ENCODE data around the gene CTBP1. TPM values are rescaled to one million over a fixed set of nuclear protein-coding genes. Genes with fewer than 3 reads are reported as not detected.

CTBP1 gene
- total RNA-seq, 2 experiments from 2014 or later, result 223 to 242 TPM

DNA sequence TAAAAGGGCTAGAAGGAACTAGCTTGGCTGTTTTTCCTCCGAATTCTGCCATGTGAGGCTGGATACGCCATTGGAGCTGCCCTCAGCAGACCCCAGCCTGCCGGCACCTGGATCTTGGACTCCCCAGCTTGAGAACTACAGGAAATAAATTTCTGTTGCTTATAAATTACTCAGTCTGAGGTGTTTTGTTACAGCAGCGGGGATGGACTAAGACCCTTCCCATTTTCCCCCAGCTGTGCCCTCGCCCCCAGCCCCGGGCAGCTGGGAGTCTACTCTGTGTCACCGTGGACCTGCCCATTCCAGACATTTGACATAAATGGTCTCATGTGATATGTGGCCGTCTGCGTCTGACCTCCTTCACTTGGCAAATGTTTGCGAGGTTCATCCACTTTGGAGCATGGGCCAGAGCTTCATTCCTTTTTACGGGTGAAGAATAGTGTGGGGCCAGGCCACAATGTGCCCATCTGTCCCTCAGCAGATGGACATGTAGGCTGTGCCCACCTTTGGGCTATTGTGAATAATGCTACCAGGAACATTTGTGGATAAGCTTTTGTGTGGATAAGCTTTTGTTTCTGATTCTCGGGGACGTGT lies 45.8 kb downstream of the CTBP1 start:
- CTCF ChIA-PET, result interaction anchor here (0.7 to 1.4 kb wide), 7 partner anchors 8 to 46 kb away, joined by 3 to 4 read pairs (median 3); partner anchors contain the start of gene CTBP1

DNA sequence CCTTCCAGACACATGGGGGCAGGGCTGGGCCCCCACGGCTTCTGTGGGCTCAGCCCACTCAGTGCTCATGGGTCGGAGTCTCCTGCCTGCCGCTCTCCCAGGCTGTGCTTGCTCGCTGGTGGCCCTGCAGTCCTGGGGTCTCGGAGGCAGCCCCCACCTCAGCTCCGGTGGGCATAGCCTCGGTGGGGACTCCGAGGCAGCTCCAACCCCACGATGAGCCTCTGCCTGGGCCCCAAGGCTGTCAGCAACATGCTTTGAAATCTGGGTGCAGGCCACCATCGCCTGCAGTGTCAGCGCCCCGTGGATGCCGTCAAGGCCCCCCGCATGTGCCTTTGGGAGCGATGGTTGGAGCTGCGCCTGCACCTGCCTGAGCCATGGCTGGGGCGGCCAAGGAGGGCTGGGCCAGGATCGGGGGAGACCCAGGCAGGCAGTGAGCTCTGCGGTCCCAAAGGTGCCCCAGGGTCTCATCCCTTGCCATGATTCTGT lies 46.4 kb downstream of the CTBP1 start:
- Mint-ChIP-seq H3K4me1 (peaks cover 59% of the 10 kb centered on the region), H3K9me3 (no peaks in the 10 kb centered on the region), H3K4me3 (peak overlapping the region; percentile 85), H3K27me3 (no peaks in the 10 kb centered on the region), H3K36me3 (ENCODE audit: low read depth) (peaks cover 22% of the 10 kb centered on the region), H3K27ac (peak overlapping the region; percentile 96)
- CTCF ChIA-PET, result interaction anchor here (0.7 to 1.4 kb wide), 8 partner anchors 9 to 66 kb away, joined by 3 to 5 read pairs (median 3); partner anchors contain the start of gene CTBP1
- POLR2A ChIA-PET, result interaction anchor here (0.9 to 1.5 kb wide), 2 partner anchors 30 to 35 kb away, joined by 3 to 4 read pairs; no protein-coding TSS in a partner anchor
- DNase-seq, result no peak

More for the DNA sequence above, 45.8 kb downstream of the CTBP1 start:
- peak overlapping the region; percentile 96 for H3K27ac Mint-ChIP-seq
- DNase-seq, result no peak
- no peaks in the 10 kb centered on the region for H3K27me3 Mint-ChIP-seq
- no peaks in the 10 kb centered on the region for H3K9me3 Mint-ChIP-seq
- peaks cover 20% of the 10 kb centered on the region for H3K36me3 Mint-ChIP-seq (ENCODE audit: low read depth)
- peaks cover 57% of the 10 kb centered on the region for H3K4me1 Mint-ChIP-seq
- no peak overlapping the region for H3K4me3 Mint-ChIP-seq
- POLR2A ChIA-PET, result no interaction called here

DNA sequence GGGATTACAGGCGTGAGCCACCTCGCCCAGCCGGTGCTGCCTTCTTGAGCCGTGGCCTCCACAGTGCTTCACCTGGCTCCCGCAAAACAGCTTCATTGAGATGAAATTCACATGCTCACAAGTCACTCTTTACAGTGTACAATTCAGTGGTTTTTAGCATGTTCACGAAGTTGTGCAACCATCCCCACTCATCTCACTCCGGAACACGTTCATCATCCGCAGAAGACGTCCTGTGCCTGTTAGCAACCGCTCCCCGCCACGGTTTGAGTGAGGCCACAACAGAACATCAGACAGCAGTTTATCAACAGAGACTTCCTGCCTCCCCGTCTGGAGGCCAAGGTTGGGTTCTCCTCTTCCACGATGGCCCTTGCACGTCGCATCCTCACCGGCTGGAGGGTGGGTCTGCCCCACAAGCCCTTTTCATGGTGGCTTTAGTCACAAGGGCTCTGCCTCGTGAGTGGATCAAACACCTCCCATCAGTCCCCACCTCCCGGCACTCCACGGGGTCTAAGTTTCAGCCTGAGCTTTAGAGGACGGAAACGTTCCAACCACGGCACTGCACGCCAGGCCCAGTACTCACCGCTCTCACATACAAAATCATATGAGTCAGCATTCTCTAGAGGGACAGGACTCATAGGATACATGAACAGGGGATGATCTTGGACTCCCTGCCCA lies 46.9 kb downstream of the CTBP1 start:
- Mint-ChIP-seq H3K4me1 (peaks cover 59% of the 10 kb centered on the region), H3K4me3 (peak overlapping the region; percentile 85), H3K36me3 (ENCODE audit: low read depth) (peaks cover 27% of the 10 kb centered on the region), H3K9me3 (no peaks in the 10 kb centered on the region), H3K27ac (peak overlapping the region; percentile 96), H3K27me3 (no peaks in the 10 kb centered on the region)
- DNase-seq, result peak; percentile 92
- ChIA-PET CTCF (interaction anchor here (0.7 to 1.4 kb wide), 6 partner anchors 10 to 81 kb away, joined by 3 to 5 read pairs (median 3); partner anchors contain the start of gene CTBP1), POLR2A (interaction anchor here (0.7 to 1.5 kb wide), 3 partner anchors 16 to 34 kb away, joined by 3 to 7 read pairs (median 4); no protein-coding TSS in a partner anchor)

DNA sequence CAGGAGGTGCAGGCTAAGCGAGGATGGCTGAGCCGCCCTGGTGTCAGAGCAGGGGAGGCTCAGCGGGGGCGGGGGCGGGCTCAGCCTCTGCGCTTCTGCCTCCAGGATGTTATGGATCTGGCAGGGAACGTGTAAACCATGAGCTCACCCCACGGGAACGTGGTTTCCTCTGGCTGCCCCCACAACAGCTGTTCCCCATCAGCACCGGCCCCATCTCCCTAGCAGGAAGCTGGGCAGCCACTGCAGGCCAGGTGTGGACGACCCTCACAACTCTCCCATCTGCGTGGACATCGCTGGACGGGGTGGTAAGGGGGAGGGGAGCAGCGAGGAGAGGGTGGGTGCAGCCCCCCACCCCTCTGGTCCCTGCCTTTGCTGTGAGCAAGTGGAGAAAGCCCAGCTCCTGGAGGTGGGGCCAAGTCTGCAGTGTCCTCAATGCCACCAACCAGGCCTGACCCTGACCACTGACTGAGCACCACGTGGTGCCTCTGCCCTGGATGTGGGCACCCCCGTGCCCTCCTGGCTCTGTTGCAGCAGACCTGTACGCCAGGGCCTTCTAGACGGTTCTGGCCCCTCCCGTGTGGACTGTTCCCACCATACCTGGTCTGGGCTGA lies 48.4 kb downstream of the CTBP1 start:
- H3K27me3 Mint-ChIP-seq, result no peaks in the 10 kb centered on the region

DNA sequence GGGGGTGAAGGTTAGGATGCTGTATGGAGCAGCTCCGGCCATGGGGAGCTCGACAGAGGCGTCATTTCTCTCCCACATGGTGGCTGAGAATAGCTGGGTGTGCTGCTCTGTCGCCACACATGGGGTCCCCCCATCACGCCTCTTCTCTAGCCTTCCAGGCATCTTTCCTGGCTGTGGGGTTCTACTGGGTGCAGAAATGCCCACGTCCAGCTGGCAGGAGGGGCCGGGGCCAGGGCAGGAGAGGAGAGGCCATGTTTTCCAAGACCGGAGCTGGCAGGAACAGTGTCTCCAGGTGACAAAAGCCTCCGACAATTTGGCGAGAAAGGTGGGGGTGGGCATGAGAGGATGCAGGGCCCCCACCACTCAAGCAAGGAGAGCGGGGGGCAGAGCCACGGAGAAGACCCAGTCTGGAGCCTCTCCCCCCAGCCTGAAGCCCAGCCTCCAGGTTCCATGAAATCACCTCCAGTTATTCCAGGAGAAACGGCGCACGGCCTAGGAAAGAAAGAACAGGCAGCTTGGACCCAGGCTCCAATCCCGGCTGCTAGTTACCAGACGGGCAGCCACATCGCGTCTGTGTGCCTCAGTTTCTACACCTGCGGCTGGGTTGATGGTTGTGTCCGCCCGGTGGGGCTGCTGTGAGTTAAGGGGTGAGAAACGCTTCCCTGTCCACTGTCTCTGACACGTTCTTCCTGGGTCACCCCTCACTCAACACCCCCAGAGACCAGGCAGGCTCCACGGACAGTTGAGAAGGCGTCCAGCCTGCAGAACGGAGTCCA lies 49.2 kb downstream of the CTBP1 start:
- Mint-ChIP-seq H3K27ac (peak overlapping the region; percentile 96), H3K4me1 (peaks cover 60% of the 10 kb centered on the region), H3K4me3 (peak overlapping the region; percentile 85), H3K27me3 (no peaks in the 10 kb centered on the region), H3K9me3 (no peaks in the 10 kb centered on the region), H3K36me3 (ENCODE audit: low read depth) (peaks cover 39% of the 10 kb centered on the region)
- DNase-seq, result no peak
- ChIA-PET POLR2A (no interaction called here), CTCF (interaction anchor here (1.0 to 1.3 kb wide), 3 partner anchors 15 to 24 kb away, joined by 3 read pairs; no protein-coding TSS in a partner anchor)

More for the DNA sequence above, 48.4 kb downstream of the CTBP1 start:
- POLR2A ChIA-PET, result interaction anchor here (1.0 kb wide), 1 partner anchor 17 kb away, joined by 4 read pairs; no protein-coding TSS in a partner anchor
- Mint-ChIP-seq H3K9me3 (no peaks in the 10 kb centered on the region), H3K36me3 (ENCODE audit: low read depth) (peaks cover 40% of the 10 kb centered on the region), H3K4me1 (peaks cover 62% of the 10 kb centered on the region), H3K27ac (peak overlapping the region; percentile 96), H3K4me3 (peak overlapping the region; percentile 85)
- CTCF ChIA-PET, result interaction anchor here (1.0 to 1.3 kb wide), 3 partner anchors 16 to 25 kb away, joined by 3 read pairs; no protein-coding TSS in a partner anchor
- DNase-seq, result no peak

DNA sequence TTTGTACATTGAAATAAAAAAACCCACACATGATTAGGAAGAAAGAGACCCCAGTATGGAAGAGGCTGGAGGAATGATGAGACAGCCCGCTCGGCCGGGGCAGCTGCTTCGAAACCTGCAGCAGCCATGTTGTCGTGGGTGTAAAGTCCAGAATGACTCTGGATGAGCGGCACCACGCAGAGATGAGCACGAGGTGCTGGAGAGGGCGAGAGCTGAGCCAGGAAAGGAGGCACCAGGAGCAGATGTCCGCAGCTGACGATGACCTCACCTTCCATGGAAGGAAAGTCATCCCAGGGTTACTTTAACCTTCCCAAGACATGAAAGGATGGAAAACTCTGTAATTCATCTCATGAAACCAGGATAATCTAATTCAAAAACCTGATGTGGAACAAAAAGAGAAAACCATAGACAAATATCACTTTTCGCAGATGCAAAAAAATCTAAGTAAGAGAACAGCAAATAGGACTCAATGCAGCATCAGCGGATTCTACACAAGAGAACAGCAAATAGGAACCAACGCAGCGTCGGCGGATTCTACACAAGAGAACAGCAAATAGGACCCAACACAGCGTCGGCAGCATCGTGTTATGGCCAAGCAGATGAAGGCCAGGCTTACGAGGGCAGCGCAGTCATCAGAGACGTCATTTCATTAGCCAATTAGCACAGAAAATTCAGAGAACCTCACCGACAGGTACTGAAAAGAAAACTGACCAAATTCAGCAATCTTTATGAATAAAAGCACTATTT lies 50.7 kb downstream of the CTBP1 start:
- peaks cover 29% of the 10 kb centered on the region for H3K36me3 Mint-ChIP-seq (ENCODE audit: low read depth)
- H3K27ac Mint-ChIP-seq, result peak overlapping the region; percentile 46
- ChIA-PET CTCF (no interaction called here), POLR2A (no interaction called here)
- H3K9me3 Mint-ChIP-seq, result no peaks in the 10 kb centered on the region
- H3K27me3 Mint-ChIP-seq, result no peaks in the 10 kb centered on the region
- H3K4me1 Mint-ChIP-seq, result peaks cover 45% of the 10 kb centered on the region
- DNase-seq, result no peak
- H3K4me3 Mint-ChIP-seq, result no peak overlapping the region

DNA sequence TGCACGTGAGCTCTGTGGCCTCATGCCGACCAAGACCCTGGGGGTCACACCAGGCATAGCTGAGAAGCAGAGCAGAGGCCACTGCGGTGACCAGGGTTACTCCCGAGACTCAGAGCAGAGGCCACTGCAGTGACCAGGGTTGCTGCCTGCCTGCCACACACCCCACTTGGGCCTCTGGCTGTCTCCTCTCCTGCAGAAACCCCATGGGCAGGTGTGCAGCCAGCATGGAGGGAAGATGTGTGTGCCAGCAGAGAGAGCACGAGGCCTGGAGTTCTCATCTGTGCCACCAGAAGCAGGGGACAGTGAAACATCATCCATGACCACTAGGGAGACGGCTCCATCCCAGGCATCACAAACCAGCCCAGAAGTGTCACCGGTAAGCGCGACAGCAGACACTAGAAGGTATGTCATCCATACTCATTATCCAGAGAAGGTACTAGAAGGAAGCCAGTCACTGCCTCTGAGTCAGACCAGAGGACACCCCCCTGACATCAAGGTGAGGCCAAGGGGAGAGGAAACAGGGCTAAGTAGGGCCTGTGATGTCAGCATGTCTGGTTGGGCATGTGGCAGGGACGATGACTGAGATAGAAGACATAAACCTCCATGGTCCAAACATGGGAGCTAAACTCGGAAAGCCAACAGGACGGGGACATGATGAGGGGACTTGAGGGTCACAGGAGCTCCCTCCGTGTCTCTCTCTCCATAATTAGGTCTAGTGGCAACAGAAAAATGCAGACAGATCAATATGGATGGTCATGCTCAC lies 52.3 kb downstream of the CTBP1 start:
- ChIA-PET CTCF (interaction anchor here (0.7 to 0.9 kb wide), 2 partner anchors 29 to 66 kb away, joined by 3 read pairs; no protein-coding TSS in a partner anchor), POLR2A (no interaction called here)
- Mint-ChIP-seq H3K36me3 (ENCODE audit: low read depth) (peaks cover 34% of the 10 kb centered on the region), H3K27ac (no peak overlapping the region), H3K4me1 (peaks cover 31% of the 10 kb centered on the region), H3K4me3 (no peak overlapping the region), H3K27me3 (no peaks in the 10 kb centered on the region), H3K9me3 (no peaks in the 10 kb centered on the region)
- DNase-seq, result no peak

DNA sequence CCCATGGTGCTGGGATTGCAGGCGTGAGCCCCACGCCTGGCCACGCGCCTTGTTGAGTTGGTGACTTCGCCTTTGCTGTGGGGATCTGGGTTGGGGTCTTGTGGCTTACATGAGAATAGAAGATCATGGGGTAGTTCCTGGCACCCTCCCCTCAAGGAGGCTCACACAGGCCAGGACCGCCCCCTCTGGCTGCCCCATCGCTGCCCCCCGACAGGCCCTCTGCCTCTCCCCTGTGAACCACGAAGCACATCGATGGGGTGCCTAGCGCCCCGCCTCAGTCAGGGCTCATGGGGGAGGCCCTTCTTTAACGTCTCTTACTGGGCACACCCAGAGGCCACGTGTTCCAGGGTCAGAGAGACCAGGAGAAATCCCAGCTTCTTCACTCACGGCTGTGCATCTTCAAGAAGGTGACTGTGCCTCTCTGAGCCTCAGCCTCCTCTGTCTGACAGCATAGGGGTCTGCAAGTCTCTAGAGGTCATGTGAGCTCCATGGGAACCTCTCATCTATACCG lies 53.0 kb downstream of the CTBP1 start:
- Mint-ChIP-seq H3K36me3 (ENCODE audit: low read depth) (peaks cover 34% of the 10 kb centered on the region), H3K27me3 (no peaks in the 10 kb centered on the region), H3K27ac (no peak overlapping the region), H3K4me3 (no peak overlapping the region), H3K4me1 (peaks cover 28% of the 10 kb centered on the region), H3K9me3 (no peaks in the 10 kb centered on the region)
- ChIA-PET CTCF (interaction anchor here (0.7 kb wide), 1 partner anchor 13 kb away, joined by 4 read pairs; no protein-coding TSS in a partner anchor), POLR2A (interaction anchor here (0.6 kb wide), 1 partner anchor 12 kb away, joined by 3 read pairs; no protein-coding TSS in a partner anchor)
- DNase-seq, result no peak

DNA sequence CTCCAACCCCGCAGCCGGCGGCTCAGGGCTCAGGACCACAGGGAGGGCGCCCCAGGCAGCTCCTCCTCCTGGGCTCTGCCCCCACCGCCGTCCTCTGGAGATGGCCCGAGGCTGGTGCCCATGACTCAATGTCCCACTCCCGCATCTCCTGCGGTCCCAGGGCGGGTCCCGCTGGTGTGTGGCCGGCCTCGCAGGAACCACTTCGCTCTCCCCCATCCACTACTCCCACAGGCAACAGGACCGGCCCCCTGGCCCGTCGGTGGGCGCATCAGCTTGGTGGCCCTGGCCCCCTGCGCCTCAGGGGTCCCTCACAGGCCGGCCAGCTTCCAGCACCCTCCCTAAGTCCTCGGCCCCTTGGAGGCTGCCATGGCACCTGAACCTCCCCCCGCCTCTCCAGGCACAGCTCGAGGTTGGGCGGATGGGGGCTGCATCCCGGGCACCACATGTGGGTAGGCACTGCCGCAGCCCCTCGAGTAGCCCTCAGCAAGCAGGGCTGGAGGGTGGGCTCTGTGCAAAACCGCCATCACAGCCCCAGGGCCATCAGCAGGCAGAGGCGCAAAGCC lies 53.7 kb downstream of the CTBP1 start:
- H3K4me1 Mint-ChIP-seq, result peaks cover 26% of the 10 kb centered on the region
- peaks cover 36% of the 10 kb centered on the region for H3K36me3 Mint-ChIP-seq (ENCODE audit: low read depth)
- ChIA-PET CTCF (interaction anchor here (0.7 kb wide), 1 partner anchor 12 kb away, joined by 4 read pairs; no protein-coding TSS in a partner anchor), POLR2A (interaction anchor here (0.6 kb wide), 1 partner anchor 12 kb away, joined by 3 read pairs; no protein-coding TSS in a partner anchor)
- H3K9me3 Mint-ChIP-seq, result no peaks in the 10 kb centered on the region
- no peak overlapping the region for H3K4me3 Mint-ChIP-seq
- no peaks in the 10 kb centered on the region for H3K27me3 Mint-ChIP-seq
- H3K27ac Mint-ChIP-seq, result no peak overlapping the region
- no peak for DNase-seq

DNA sequence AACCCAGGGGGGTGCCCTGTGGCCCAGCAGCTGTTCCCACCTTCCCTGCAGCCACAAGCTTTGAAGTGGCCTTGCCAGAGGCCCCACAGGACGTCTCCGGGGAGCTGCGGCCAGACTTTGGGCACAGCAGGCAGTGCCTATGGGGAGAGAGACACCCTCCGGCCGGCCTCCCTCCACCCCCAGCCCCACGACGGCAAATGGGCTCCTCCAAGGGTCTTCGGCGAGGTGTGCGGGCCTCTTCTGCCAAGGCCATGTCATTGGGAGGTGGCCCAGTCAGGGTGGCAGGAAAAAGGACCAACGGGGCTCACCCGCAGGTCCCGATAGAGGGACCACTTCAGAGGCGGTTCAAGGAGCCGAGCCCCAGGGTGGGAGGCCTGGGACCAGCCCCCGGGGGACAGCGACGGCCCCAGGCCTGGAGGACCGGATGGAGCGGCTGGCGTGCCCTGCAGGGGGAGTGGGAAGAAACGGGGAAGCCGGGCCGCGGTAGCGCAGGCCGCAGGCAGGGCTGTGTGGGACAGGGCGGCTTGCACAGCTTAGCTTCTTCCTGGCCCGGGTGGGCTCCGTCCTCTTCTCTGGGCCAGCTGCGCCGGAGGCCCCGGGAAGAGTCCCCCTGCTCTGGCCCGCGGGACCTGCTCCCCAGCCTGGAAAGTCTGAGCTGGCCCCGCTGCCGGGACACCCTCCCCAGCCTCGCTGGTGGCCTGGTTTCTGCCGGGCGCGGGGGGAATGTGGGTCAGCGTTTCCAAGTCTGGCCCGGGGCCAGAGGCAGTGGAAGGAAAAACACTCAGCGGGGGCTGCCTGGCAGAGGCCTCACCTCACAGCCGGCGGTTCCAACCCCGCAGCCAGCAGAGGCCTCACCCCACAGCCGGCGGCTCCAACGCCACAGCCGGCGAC lies 54.7 kb downstream of the CTBP1 start:
- POLR2A ChIA-PET, result no interaction called here
- H3K27ac Mint-ChIP-seq, result no peak overlapping the region
- no peak overlapping the region for H3K4me3 Mint-ChIP-seq
- no peaks in the 10 kb centered on the region for H3K27me3 Mint-ChIP-seq
- no peak for DNase-seq
- peaks cover 18% of the 10 kb centered on the region for H3K4me1 Mint-ChIP-seq
- peaks cover 38% of the 10 kb centered on the region for H3K36me3 Mint-ChIP-seq (ENCODE audit: low read depth)
- H3K9me3 Mint-ChIP-seq, result no peaks in the 10 kb centered on the region
- CTCF ChIA-PET, result no interaction called here

All from activated CD4-positive, alpha-beta T cell treated with anti-CD3 and anti-CD28 coated beads, Interleukin-2, amount 10 ng/mL, durations not matched to agents 7 days and 5 days (primary cell).